A549 (cell line): ENCODE data around the gene PTGES. TPM values are rescaled to one million over a fixed set of nuclear protein-coding genes. Genes with fewer than 3 reads are reported as not detected.

Experiments
- ATAC-seq, 2 experiments: fragments of 200-7000 bp in 1 of 2; fragments of >200 bp in 1 of 2; cut with Nextera tagmentation in 1 of 2; cut with Tn5 transposase in 1 of 2; 3 replicates each; pipeline versions ENCODE4 v1.8.0 to v1.9.1; 2018 to 2020; ENCODE audit warnings: mild to moderate bottlenecking in 1 of 2, moderate library complexity in 1 of 2
- CTCF ChIA-PET: fragments of 300-600 bp; sonication (Branson Sonifier 250); formaldehyde crosslinking; extraction: SDS; loops from one replicate; lab custom pipeline; 2021; ENCODE audit warnings: antibody characterized with exemption, inconsistent platforms; lab: Yijun Ruan, JAX
- POLR2A ChIA-PET: fragments of 350-600 bp; formaldehyde crosslinking; extraction: SDS; loops from one replicate; lab custom pipeline; 2021; ENCODE audit warnings: antibody characterized with exemption, inconsistent platforms; lab: Yijun Ruan, JAX
- DNase-seq, 2 experiments: peaks; one replicate each; pipeline versions ENCODE4 v3.0.0 to v3.0.0-alpha.2; 2011 to 2016; ENCODE audit warnings: low read depth in 1 of 2, low spot score in 1 of 2
- FAIRE-seq: peaks from 2 replicates; lab custom pipeline; 2011; peaks lifted over from hg19 to GRCh38; lab: Jason Lieb, UNC
- H3K27ac ChIP-seq, 2 experiments: fragments of >200 bp; sonication (Bioruptor Twin); formaldehyde crosslinking; 3 replicates each; pipeline ENCODE4 v1.5.1; 2016 to 2017
- H3K4me1 ChIP-seq: fragments of >200 bp; sonication (Bioruptor Twin); formaldehyde crosslinking; 3 replicates; pipeline ENCODE4 v1.6.1; 2016
- H3K4me2 ChIP-seq: fragments of >200 bp; sonication (Bioruptor Twin); formaldehyde crosslinking; 3 replicates; pipeline ENCODE4 v1.6.1; 2016
- H3K4me3 ChIP-seq: fragments of >200 bp; sonication (Bioruptor Twin); formaldehyde crosslinking; 3 replicates; pipeline ENCODE4 v1.5.1; 2016
- H3K9me3 ChIP-seq: fragments of >200 bp; sonication (Bioruptor Twin); formaldehyde crosslinking; 3 replicates; pipeline ENCODE4 v1.6.1; 2016
- BHLHE40 ChIP-seq: IDR thresholded peaks from 2 replicates; pipeline ENCODE4 v1.6.1; 2012; ENCODE audit warnings: low read depth, low read length, inconsistent platforms
- CEBPB ChIP-seq, 2 experiments: fragments of >200 bp in 1 of 2; sonication (Bioruptor Twin) in 1 of 2; formaldehyde crosslinking in 1 of 2; IDR thresholded peaks; 2 replicates each; pipeline ENCODE4 v1.6.1; 2012 to 2016
- CHD4 ChIP-seq: fragments of 200-600 bp; sonication (generic); IDR thresholded peaks from 2 replicates; pipeline ENCODE4 v1.6.1; 2016; ENCODE audit warnings: antibody characterized with exemption, mild to moderate bottlenecking, borderline replicate concordance
- EHF ChIP-seq: fragments of 250-450 bp; sonication (Bioruptor Pico); IDR thresholded peaks from 2 replicates; pipeline ENCODE4 v1.5.0; 2020; ENCODE audit warnings: mild to moderate bottlenecking
- ESRRA ChIP-seq: fragments of 150-350 bp; IDR thresholded peaks from 2 replicates; pipeline ENCODE4 v1.6.1; 2014; ENCODE audit warnings: mild to moderate bottlenecking, low read length, borderline replicate concordance
- FOSB ChIP-seq: fragments of 250-450 bp; sonication (Bioruptor Pico); IDR thresholded peaks from 2 replicates; pipeline ENCODE4 v1.5.0; 2020; ENCODE audit warnings: mild to moderate bottlenecking, moderate library complexity
- FOSL2 ChIP-seq, 2 experiments: fragments of 450-650 bp in 1 of 2; fragments of >200 bp in 1 of 2; sonication (Bioruptor Twin) in 1 of 2; formaldehyde crosslinking; IDR thresholded peaks; 2 replicates each; pipeline versions ENCODE4 v1.5.0 to v1.6.1; 2016 to 2020; ENCODE audit warnings: mild to moderate bottlenecking in 1 of 2, moderate library complexity in 1 of 2
- FOXS1 ChIP-seq: fragments of 250-450 bp; sonication (Bioruptor Pico); IDR thresholded peaks from 2 replicates; pipeline ENCODE4 v1.5.0; 2020; ENCODE audit warnings: mild to moderate bottlenecking, moderate library complexity
- HEYL ChIP-seq: fragments of 250-450 bp; sonication (Bioruptor Pico); IDR thresholded peaks from 2 replicates; pipeline ENCODE4 v1.8.0; 2021; ENCODE audit warnings: mild to moderate bottlenecking, moderate library complexity
- HOXA7 ChIP-seq: fragments of 250-450 bp; sonication (Bioruptor Pico); IDR thresholded peaks from 2 replicates; pipeline ENCODE4 v1.5.0; 2020; ENCODE audit warnings: mild to moderate bottlenecking, moderate library complexity
- HOXB5 ChIP-seq: fragments of 250-450 bp; sonication (Bioruptor Pico); IDR thresholded peaks from 2 replicates; pipeline ENCODE4 v1.5.0; 2020; ENCODE audit warnings: mild to moderate bottlenecking, moderate library complexity
- JUN ChIP-seq, 2 experiments: fragments of >200 bp; sonication (Bioruptor Twin); formaldehyde crosslinking; IDR thresholded peaks; 2 replicates in 1 of 2; 3 replicates in 1 of 2; pipeline ENCODE4 v1.6.1; 2016 to 2017
- MAFK ChIP-seq: fragments of 450-650 bp; IDR thresholded peaks from 2 replicates; pipeline ENCODE4 v1.6.1; 2014; ENCODE audit not compliant: partially characterized antibody
- NPAS2 ChIP-seq: fragments of 250-450 bp; sonication (Bioruptor Pico); IDR thresholded peaks from 2 replicates; pipeline ENCODE4 v1.8.0; 2022; ENCODE audit warnings: mild to moderate bottlenecking, moderate library complexity, borderline replicate concordance
- PHF8 ChIP-seq: fragments of 200-600 bp; sonication (generic); IDR thresholded peaks from 2 replicates; pipeline ENCODE4 v1.6.1; 2016; ENCODE audit warnings: low read depth, mild to moderate bottlenecking, antibody characterized with exemption, moderate library complexity, borderline replicate concordance
- POLR2A ChIP-seq: IDR thresholded peaks from 2 replicates; pipeline ENCODE4 v1.6.1; 2012; ENCODE audit warnings: mild to moderate bottlenecking, low read length
- POLR2AphosphoS2 ChIP-seq: conservative IDR thresholded peaks from 2 replicates; pipeline ENCODE4 v1.6.1; 2012; ENCODE audit warnings: low read length, improper control_type of control experiment, inconsistent platforms
- RAD21 ChIP-seq, 2 experiments: fragments of >200 bp in 1 of 2; sonication (Bioruptor Twin) in 1 of 2; formaldehyde crosslinking in 1 of 2; IDR thresholded peaks in 1 of 2; conservative IDR thresholded peaks in 1 of 2; 2 replicates in 1 of 2; 3 replicates in 1 of 2; pipeline ENCODE4 v1.6.1; 2012 to 2018; ENCODE audit warnings: inconsistent platforms in 1 of 2
- RARB ChIP-seq: fragments of 250-450 bp; sonication (Bioruptor Pico); IDR thresholded peaks from 2 replicates; pipeline ENCODE4 v1.8.0; 2021; ENCODE audit warnings: mild to moderate bottlenecking, moderate library complexity
- SMC3 ChIP-seq: fragments of >200 bp; sonication (Bioruptor Twin); formaldehyde crosslinking; IDR thresholded peaks from 3 replicates; pipeline ENCODE4 v1.6.1; 2018; ENCODE audit warnings: inconsistent platforms
- SREBF2 ChIP-seq: fragments of 450-650 bp; IDR thresholded peaks from 2 replicates; pipeline ENCODE4 v1.6.1; 2014; ENCODE audit warnings: mild to moderate bottlenecking, moderate library complexity
- TP53 ChIP-seq: fragments of 250-450 bp; sonication (Bioruptor Pico); IDR thresholded peaks from 2 replicates; pipeline ENCODE4 v1.5.0; 2021; ENCODE audit warnings: mild to moderate bottlenecking, moderate library complexity
- ZC3H11A ChIP-seq: fragments of 450-650 bp; IDR thresholded peaks from 2 replicates; pipeline ENCODE4 v1.6.1; 2014; ENCODE audit warnings: antibody characterized with exemption, mild to moderate bottlenecking
- WGBS: methylation state at CpG from one replicate; pipeline ENCODE4 v1.1.6; 2017; ENCODE audit errors: missing lambda C conversion rate; 5-methylcytosine and 5-hydroxymethylcytosine counted together
- polyA plus RNA-seq, 4 experiments: library from polyadenylated mRNA; depleted of rRNA in 3 of 4; stranded (reverse); fragments of >200 nt; fragmentation: RNase III in 1 of 4; extraction: RNeasy Plus Mini Kit Qiagen cat#74134 plus additional on column Dnase treatment in 1 of 4; gene quantifications; 2 replicates in 3 of 4; 3 replicates in 1 of 4; pipeline ENCODE4 v1.2.3, GENCODE V29; 2011 to 2017
- TF ChIP-seq, protein P1 (sequence below): fragments of >200 bp; sonication (Bioruptor Twin); formaldehyde crosslinking; IDR thresholded peaks from 2 replicates; pipeline ENCODE4 v1.6.1; 2016
- TF ChIP-seq, protein P2 (sequence below): fragments of 250-450 bp; sonication (Bioruptor Pico); IDR thresholded peaks from 2 replicates; pipeline ENCODE4 v1.5.0; 2020; ENCODE audit warnings: low read depth, mild to moderate bottlenecking, moderate library complexity
- TF ChIP-seq, protein P3 (sequence below): fragments of 450-650 bp; IDR thresholded peaks from 2 replicates; pipeline ENCODE4 v1.6.1; 2014; ENCODE audit warnings: antibody characterized with exemption
- TF ChIP-seq, protein P4 (sequence below): fragments of 150-350 bp; IDR thresholded peaks from 2 replicates; pipeline ENCODE4 v1.6.1; 2014; ENCODE audit warnings: low read depth, mild to moderate bottlenecking, low read length

PTGES gene
- polyA plus RNA-seq, 2 of the 4 experiments (the other 2 are of a cell fraction), result 19.1 to 58.8 TPM

DNA sequence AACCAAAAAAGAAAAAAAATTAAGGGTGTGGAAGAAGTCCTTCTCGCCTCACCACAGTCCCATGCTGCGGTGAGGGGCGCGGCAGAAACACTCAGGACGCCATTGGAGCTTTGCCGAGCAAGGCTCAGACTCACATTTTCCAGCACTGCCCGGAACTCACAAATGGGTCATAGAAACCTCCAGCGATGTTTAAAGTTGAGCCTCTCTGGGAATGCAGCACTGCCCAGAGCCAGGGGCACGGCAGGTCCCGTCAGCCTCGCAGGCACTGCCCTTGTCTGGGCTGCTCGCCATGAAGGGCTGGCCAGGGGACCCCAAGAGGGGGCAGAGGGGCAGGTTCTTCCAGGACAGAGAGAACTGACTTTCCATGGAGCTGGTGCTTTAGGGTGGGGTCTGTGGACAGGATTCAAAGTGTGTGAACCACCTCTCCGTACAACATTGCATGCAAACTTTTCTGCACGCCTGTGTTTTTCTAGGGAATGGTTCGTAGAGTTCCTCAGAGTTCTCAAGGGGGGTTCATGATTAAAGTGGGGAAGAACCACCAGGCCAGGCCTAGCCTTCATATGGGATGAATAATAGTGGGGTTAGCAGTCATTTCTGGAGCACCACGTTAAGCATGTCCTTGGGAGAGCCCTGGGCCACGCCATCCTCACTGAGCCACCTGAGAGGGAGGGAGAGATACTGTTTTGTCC is 49.0 kb downstream of the PTGES start:
- H3K4me2 ChIP-seq, result no peak overlapping the region
- no peaks in the 10 kb centered on the region for H3K9me3 ChIP-seq
- 0 out of 3 replicates have a peak, but pooled peaks cover 4% of the 10 kb centered on the region for H3K4me1 ChIP-seq
- peak in 1 of 2 experiments; percentile 19; a peak in 1 of 6 replicates for ATAC-seq
- ChIA-PET POLR2A (no interaction called here), CTCF (interaction anchor here (1.4 to 3.1 kb wide), 4 partner anchors 22 to 87 kb away, joined by 7 to 15 read pairs (median 11); no protein-coding TSS in a partner anchor)
- no peak for TF ChIP-seq HOXA7
- TF ChIP-seq FOSB (CRISPR knock-in tag), result no peak
- no peak for TF ChIP-seq CHD4
- TF ChIP-seq POLR2A, result no peak
- no peak for TF ChIP-seq BHLHE40
- TF ChIP-seq FOSL2 (IDR thresholded peaks at IDR 0.05), result no peak
- TF ChIP-seq FOSL2 (CRISPR knock-in tag; IDR thresholded peaks at IDR 0.05), result no peak
- TF ChIP-seq RARB, result no peak
- no peak for TF ChIP-seq HOXB5 (CRISPR knock-in tag)
- TF ChIP-seq, protein P1, sequence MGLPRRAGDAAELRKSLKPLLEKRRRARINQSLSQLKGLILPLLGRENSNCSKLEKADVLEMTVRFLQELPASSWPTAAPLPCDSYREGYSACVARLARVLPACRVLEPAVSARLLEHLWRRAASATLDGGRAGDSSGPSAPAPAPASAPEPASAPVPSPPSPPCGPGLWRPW, result no peak
- TF ChIP-seq, protein P2, sequence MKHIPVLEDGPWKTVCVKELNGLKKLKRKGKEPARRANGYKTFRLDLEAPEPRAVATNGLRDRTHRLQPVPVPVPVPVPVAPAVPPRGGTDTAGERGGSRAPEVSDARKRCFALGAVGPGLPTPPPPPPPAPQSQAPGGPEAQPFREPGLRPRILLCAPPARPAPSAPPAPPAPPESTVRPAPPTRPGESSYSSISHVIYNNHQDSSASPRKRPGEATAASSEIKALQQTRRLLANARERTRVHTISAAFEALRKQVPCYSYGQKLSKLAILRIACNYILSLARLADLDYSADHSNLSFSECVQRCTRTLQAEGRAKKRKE (CRISPR knock-in tag), result no peak
- no peak for TF ChIP-seq CEBPB (IDR thresholded peaks at IDR 0.05)
- no peak overlapping the region for H3K4me3 ChIP-seq
- no peak for FAIRE-seq
- WGBS, result 85% methylated on average over 15 of the region's 17 CpGs
- H3K27ac ChIP-seq, result no peak overlapping the region
- DNase-seq, result no peak

DNA sequence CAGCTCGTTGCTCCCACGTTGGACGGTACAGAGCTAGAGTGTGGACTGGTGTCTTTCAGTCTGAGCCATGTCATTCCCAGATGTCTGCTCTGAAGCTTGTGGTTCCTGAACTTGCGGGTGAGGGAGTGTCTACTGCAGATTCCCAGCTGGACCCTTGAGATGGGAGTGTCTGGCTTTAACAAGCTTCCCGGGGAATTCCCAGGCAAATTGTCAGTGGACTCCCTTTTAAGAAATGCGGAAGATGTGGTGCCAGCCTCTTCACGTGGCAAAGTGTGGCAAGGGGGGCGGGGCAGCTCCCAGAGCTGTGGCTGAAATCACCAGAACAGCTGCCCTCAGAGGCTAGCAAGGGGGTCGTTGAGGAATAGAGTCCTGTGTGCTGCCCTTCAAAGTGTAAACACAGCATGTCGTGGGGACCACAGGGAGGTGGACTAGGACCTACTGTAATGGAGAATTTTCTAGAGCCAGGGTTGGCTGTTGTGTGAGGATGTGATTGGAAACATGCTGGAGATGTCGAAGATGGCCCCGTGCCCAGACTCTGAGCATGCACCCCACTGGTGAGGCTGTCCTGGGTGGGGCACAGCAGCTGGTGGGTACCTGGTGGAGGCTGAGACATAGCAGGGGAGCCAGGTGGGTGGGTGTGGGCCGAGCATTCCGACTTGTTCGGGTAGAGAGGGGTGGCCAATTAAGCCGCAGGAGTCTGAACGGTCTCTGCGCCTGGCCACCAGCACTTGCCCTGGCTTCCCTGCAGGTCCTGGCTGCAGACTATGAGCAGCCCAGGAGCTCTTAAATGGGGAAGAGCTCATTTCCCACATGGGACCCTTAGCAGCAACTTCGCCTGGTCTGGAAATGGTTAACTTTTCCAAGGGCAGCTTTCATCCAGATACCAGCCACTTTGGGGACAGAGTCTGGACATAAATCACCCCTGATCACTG is 50.0 kb downstream of the PTGES start:
- Histone ChIP-seq H3K9me3 (no peaks in the 10 kb centered on the region), H3K27ac (0 out of 6 replicates have a peak overlapping the region, but pooled peaks of 1 of the 2 experiments have one; percentile 19), H3K4me3 (no peak overlapping the region), H3K4me2 (0 out of 3 replicates have a peak overlapping the region, but pooled peaks have one; percentile 7), H3K4me1 (peaks cover 8% of the 10 kb centered on the region)
- peak in 1 of 2 experiments; percentile 49; a peak in 3 of 6 replicates for ATAC-seq
- WGBS, result 61% methylated on average over 17 of the region's 19 CpGs
- TF ChIP-seq, protein P3, sequence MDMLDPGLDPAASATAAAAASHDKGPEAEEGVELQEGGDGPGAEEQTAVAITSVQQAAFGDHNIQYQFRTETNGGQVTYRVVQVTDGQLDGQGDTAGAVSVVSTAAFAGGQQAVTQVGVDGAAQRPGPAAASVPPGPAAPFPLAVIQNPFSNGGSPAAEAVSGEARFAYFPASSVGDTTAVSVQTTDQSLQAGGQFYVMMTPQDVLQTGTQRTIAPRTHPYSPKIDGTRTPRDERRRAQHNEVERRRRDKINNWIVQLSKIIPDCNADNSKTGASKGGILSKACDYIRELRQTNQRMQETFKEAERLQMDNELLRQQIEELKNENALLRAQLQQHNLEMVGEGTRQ, result no peak
- no peak for TF ChIP-seq MAFK
- no peak for TF ChIP-seq POLR2AphosphoS2
- TF ChIP-seq HEYL (CRISPR knock-in tag), result no peak
- no peak for TF ChIP-seq RAD21 (conservative IDR thresholded peaks at IDR 0.05 in 1 of 2, IDR thresholded peaks at IDR 0.05 in 1 of 2)
- no peak for TF ChIP-seq NPAS2
- TF ChIP-seq, protein P4, sequence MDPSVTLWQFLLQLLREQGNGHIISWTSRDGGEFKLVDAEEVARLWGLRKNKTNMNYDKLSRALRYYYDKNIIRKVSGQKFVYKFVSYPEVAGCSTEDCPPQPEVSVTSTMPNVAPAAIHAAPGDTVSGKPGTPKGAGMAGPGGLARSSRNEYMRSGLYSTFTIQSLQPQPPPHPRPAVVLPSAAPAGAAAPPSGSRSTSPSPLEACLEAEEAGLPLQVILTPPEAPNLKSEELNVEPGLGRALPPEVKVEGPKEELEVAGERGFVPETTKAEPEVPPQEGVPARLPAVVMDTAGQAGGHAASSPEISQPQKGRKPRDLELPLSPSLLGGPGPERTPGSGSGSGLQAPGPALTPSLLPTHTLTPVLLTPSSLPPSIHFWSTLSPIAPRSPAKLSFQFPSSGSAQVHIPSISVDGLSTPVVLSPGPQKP, result no peak
- no peak for TF ChIP-seq ESRRA
- TF ChIP-seq SREBF2, result no peak
- TF ChIP-seq JUN (IDR thresholded peaks at IDR 0.05), result no peak
- no peak for TF ChIP-seq SMC3
- TF ChIP-seq TP53 (CRISPR knock-in tag), result no peak
- no peak for TF ChIP-seq PHF8
- TF ChIP-seq CHD4, result no peak
- TF ChIP-seq ZC3H11A, result no peak
- TF ChIP-seq CEBPB (IDR thresholded peaks at IDR 0.05), result no peak
- TF ChIP-seq FOXS1, result no peak
- TF ChIP-seq EHF (CRISPR knock-in tag), result no peak
- ChIA-PET POLR2A (interaction anchor here (0.7 kb wide), 1 partner anchor 60 kb away, joined by 3 read pairs; no protein-coding TSS in a partner anchor), CTCF (interaction anchor here (0.8 to 3.1 kb wide), 9 partner anchors 11 to 573 kb away, joined by 3 to 15 read pairs (median 6); no protein-coding TSS in a partner anchor)
- DNase-seq, result peak; percentile 57 to 61
- FAIRE-seq, result no peak
